Measurements from ENCODE around the gene LIME1.

Gene LIME1

DNA sequence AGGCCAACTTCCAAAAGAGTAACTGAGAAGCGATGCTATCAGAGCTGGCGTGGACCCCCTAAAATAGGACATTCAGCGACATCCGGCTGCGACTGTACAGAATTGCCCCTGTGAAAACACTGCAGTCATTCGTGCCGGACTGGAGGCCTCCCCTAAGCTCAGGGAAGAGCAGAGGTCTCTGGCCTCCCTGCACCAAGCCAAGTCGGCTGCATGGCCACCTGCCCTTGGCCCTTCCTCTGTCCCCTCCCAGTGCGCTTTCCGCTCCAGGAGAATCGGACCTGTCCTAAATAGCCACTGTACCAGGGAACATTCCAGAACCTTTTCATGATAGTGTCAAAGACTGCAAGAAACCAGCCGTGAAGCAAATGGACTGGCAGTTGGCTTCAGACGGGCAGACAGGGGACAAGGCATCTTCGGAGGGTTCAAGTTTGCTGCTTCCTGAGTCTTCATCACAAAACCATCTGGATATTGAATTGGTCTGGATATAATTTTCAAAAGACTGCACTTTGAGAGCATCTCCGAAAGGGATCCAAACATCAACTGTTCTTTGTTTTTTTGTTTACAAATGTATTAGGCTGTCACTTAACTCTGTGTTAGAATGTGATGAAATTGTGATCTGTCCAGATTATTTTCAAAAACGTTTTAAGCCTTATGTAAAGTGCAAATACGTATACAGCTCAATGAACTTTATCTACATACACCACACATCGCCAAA lies 19.6 kb downstream of the LIME1 start:
- Histone ChIP-seq H3K9me3 (ENCODE audit: severe bottlenecking) (no peaks in the 10 kb centered on the region), H3K27me3 (ENCODE audit: insufficient read depth, low read depth, severe bottlenecking) (no peaks in the 10 kb centered on the region), H3K4me3 (ENCODE audit: low read depth, low read length) (no peak overlapping the region), H3K36me3 (no peaks in the 10 kb centered on the region), H3K27ac (no peak overlapping the region)
- no peak for DNase-seq
- TF ChIP-seq, protein P1, sequence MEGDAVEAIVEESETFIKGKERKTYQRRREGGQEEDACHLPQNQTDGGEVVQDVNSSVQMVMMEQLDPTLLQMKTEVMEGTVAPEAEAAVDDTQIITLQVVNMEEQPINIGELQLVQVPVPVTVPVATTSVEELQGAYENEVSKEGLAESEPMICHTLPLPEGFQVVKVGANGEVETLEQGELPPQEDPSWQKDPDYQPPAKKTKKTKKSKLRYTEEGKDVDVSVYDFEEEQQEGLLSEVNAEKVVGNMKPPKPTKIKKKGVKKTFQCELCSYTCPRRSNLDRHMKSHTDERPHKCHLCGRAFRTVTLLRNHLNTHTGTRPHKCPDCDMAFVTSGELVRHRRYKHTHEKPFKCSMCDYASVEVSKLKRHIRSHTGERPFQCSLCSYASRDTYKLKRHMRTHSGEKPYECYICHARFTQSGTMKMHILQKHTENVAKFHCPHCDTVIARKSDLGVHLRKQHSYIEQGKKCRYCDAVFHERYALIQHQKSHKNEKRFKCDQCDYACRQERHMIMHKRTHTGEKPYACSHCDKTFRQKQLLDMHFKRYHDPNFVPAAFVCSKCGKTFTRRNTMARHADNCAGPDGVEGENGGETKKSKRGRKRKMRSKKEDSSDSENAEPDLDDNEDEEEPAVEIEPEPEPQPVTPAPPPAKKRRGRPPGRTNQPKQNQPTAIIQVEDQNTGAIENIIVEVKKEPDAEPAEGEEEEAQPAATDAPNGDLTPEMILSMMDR (IDR thresholded peaks at IDR 0.05; ENCODE audit: low read depth, low read length), result no peak

DNA sequence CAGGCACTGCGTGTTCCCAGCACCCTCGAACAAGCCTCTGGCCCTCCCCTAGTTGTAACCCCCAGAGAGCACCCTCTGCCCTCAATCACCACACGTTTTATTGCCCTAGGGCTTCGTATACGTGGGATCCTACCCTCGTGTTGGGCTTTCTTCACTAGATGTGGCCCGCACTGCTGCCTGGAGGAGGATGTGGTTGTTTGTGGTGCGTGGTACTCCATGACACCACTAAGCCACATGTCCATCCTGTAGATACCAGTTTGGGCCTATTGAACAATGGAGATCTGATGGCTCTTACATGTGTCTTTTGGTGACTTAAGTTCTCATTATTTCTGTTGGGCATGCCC lies 20.2 kb downstream of the LIME1 start:
- H3K4me3 ChIP-seq (ENCODE audit: low read depth, low read length), result no peak overlapping the region
- no peaks in the 10 kb centered on the region for H3K9me3 ChIP-seq (ENCODE audit: severe bottlenecking)
- no peaks in the 10 kb centered on the region for H3K36me3 ChIP-seq
- TF ChIP-seq, protein P1 (IDR thresholded peaks at IDR 0.05; ENCODE audit: low read depth, low read length), result no peak
- H3K27me3 ChIP-seq (ENCODE audit: insufficient read depth, low read depth, severe bottlenecking), result no peaks in the 10 kb centered on the region
- no peak for DNase-seq
- no peak overlapping the region for H3K27ac ChIP-seq

DNA sequence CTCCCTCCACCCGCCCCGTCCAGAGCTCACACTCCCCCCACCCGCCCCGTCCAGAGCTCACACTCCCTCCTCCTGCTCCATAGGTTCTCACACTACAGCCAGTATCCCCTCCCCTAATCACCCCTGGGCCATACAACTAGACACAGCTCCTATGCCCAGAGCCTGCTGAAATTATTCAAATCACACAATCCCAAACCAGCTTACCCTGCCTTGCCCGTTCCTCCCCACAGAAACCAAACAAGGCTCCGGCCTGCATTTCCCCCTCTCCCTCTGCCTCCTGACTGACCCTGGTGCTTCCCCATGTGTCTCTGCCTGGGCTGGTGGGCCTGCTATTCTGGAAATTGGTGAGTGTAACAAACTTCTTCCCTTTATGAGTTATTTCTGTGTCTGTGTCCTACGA lies 21.7 kb downstream of the LIME1 start:
- Histone ChIP-seq H3K27me3 (ENCODE audit: insufficient read depth, low read depth, severe bottlenecking) (no peaks in the 10 kb centered on the region), H3K36me3 (no peaks in the 10 kb centered on the region), H3K27ac (no peak overlapping the region), H3K9me3 (ENCODE audit: severe bottlenecking) (no peaks in the 10 kb centered on the region), H3K4me3 (ENCODE audit: low read depth, low read length) (no peak overlapping the region)
- TF ChIP-seq, protein P1 (IDR thresholded peaks at IDR 0.05; ENCODE audit: low read depth, low read length), result no peak
- DNase-seq, result no peak

DNA sequence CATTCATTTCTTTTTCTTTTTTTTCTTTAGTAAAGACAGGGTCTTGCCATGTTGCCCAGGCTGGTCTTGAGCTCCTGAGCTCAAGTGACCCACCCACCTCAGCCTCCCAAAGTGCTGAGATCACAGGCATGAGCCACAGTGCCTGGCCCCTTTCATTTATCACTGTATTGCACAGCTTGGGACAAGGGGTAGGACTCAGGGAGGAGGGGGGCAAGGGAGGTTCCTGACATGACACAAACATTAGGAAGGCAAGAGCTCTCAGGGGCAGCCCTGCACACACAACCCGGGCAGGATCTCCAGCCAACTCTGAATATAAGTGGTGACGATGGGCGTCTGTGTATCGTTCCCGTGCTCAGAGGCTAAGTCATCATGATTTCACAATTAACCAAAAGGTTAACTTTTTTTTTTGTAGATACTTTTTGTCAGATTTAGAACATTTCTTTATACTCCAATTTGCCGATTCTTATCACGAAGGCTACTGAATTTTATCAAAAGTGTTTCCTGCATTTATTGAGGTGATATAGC lies 23.0 kb downstream of the LIME1 start:
- TF ChIP-seq, protein P1 (IDR thresholded peaks at IDR 0.05; ENCODE audit: low read depth, low read length), result no peak
- no peak overlapping the region for H3K27ac ChIP-seq
- H3K27me3 ChIP-seq (ENCODE audit: insufficient read depth, low read depth, severe bottlenecking), result no peaks in the 10 kb centered on the region
- H3K36me3 ChIP-seq, result no peaks in the 10 kb centered on the region
- no peak for DNase-seq
- H3K4me3 ChIP-seq (ENCODE audit: low read depth, low read length), result no peak overlapping the region
- no peaks in the 10 kb centered on the region for H3K9me3 ChIP-seq (ENCODE audit: severe bottlenecking)

DNA sequence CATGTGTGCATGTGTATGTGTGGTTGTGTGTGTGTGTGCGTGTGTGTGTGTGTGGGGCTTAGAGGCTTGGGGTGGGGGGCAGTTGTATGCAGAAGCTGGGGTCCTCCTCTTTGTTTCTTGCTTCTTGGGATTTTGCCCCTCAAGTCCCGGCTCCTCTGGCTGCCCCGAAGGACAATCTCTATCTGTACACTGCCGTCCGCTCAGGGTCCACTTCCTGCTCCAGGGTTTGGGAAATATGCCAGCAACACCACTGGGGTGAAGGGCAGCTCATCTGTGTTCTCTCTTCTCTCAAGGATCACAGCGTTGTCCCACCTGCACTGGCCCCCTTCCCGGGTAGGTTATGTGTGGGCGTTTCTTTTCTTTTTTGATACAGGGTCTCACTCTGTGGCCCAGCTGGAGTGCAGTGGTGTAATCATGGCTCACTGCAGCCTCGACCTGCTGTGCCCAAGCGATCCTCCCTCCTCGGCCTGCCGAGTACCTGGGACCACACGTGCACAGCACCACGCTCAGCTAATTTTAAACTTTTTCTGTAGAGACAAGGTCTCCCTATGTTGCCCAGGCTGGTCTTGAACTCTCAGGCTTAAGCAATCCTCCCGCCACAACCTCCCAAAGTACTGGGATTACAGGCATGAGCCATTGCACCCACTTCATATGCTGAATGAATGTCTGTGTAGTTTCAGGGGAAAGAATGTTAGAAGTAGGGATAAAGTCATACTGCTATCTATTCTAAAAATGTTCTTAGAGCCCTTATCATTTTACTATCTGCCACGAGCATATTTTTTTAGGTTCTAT lies 28.8 kb downstream of the LIME1 start:
- Histone ChIP-seq H3K27me3 (ENCODE audit: insufficient read depth, low read depth, severe bottlenecking) (no peaks in the 10 kb centered on the region), H3K4me3 (ENCODE audit: low read depth, low read length) (no peak overlapping the region), H3K9me3 (ENCODE audit: severe bottlenecking) (no peaks in the 10 kb centered on the region), H3K36me3 (no peaks in the 10 kb centered on the region), H3K27ac (no peak overlapping the region)
- DNase-seq, result no peak
- TF ChIP-seq, protein P1 (IDR thresholded peaks at IDR 0.05; ENCODE audit: low read depth, low read length), result no peak
